ENCODE measurements around the gene PRKG1.

Gene PRKG1

DNA sequence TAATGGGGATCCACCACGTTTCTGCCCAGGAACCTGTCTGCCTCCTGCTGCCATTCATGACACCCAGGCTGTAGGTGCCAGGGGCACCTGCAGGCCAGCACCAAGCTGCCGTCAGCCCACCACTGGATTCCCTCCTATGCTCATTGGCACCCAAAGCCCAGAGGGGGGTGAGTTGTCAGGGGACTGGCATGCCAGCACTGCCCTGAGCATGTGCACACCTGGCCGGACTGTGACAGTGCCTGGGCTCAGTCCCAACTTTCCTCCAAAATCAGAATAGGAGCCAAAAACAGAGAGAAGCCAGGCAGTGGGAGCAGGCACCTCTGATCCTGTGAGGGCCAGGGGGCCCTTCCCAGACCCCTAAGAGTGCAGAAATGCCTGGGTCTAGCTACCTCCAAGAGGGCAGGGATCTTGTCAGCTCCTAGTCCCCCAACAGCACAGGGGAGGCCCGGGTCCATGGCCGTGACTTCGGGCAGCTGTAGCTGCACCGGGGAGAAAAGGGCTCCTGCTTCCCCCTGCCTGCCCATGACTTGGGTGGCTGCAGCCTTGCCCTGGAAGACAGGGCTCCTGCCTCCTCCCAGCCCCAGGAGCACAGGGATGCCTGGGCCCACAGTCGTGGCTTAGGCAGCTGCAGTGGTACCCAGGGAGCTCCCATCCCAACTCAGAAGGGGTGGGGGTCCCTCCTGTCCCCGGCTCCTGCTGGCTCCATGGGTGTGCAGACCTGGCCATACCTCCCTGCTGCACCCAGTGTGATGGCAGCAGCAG, 990.0 kb downstream of the PRKG1 start:
- TF ChIP-seq TAF1 (IDR thresholded peaks at IDR 0.05; ENCODE audit: borderline replicate concordance, insufficient read depth, low read length) (no peak), FOXP2 (optimal IDR thresholded peaks at IDR 0.05; ENCODE audit: borderline replicate concordance, extremely low read depth, extremely low read length, insufficient read depth) (no peak), POLR2AphosphoS5 (IDR thresholded peaks at IDR 0.05; ENCODE audit: low read depth, low read length) (no peak), SIN3A (IDR thresholded peaks at IDR 0.05; ENCODE audit: borderline replicate concordance, insufficient read depth, low read length) (no peak)
- TF ChIP-seq, protein P1, sequence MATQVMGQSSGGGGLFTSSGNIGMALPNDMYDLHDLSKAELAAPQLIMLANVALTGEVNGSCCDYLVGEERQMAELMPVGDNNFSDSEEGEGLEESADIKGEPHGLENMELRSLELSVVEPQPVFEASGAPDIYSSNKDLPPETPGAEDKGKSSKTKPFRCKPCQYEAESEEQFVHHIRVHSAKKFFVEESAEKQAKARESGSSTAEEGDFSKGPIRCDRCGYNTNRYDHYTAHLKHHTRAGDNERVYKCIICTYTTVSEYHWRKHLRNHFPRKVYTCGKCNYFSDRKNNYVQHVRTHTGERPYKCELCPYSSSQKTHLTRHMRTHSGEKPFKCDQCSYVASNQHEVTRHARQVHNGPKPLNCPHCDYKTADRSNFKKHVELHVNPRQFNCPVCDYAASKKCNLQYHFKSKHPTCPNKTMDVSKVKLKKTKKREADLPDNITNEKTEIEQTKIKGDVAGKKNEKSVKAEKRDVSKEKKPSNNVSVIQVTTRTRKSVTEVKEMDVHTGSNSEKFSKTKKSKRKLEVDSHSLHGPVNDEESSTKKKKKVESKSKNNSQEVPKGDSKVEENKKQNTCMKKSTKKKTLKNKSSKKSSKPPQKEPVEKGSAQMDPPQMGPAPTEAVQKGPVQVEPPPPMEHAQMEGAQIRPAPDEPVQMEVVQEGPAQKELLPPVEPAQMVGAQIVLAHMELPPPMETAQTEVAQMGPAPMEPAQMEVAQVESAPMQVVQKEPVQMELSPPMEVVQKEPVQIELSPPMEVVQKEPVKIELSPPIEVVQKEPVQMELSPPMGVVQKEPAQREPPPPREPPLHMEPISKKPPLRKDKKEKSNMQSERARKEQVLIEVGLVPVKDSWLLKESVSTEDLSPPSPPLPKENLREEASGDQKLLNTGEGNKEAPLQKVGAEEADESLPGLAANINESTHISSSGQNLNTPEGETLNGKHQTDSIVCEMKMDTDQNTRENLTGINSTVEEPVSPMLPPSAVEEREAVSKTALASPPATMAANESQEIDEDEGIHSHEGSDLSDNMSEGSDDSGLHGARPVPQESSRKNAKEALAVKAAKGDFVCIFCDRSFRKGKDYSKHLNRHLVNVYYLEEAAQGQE (IDR thresholded peaks at IDR 0.05; ENCODE audit: insufficient read depth in 1 of 2, low read depth in 2 of 2, low read length in 2 of 2), result no peak

DNA sequence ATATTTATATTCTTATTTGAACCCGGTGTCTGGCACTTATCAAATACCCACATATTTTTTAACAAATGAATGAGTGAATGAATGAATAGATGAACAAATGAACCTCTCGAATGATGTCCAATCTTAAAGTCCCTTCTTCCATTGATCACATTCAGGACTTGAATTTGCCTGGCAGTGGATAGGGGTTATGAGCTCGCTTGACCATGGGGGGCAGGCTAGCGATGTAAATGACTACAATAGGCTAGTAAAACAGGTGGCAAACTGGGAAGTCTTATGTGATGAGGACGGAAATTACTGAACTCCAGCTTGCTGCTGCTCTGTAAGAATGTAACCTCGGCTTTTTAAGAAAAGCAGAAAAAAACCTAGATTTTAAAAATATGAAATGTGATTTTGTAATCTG, 992.1 kb downstream of the PRKG1 start:
- TF ChIP-seq POLR2AphosphoS5 (IDR thresholded peaks at IDR 0.05; ENCODE audit: low read depth, low read length), result no peak
- TF ChIP-seq SIN3A (IDR thresholded peaks at IDR 0.05; ENCODE audit: borderline replicate concordance, insufficient read depth, low read length), result no peak
- TF ChIP-seq, protein P1 (IDR thresholded peaks at IDR 0.05; ENCODE audit: insufficient read depth in 1 of 2, low read depth in 2 of 2, low read length in 2 of 2), result no peak
- TF ChIP-seq TAF1 (IDR thresholded peaks at IDR 0.05; ENCODE audit: borderline replicate concordance, insufficient read depth, low read length), result no peak
- TF ChIP-seq FOXP2 (optimal IDR thresholded peaks at IDR 0.05; ENCODE audit: borderline replicate concordance, extremely low read depth, extremely low read length, insufficient read depth), result no peak

DNA sequence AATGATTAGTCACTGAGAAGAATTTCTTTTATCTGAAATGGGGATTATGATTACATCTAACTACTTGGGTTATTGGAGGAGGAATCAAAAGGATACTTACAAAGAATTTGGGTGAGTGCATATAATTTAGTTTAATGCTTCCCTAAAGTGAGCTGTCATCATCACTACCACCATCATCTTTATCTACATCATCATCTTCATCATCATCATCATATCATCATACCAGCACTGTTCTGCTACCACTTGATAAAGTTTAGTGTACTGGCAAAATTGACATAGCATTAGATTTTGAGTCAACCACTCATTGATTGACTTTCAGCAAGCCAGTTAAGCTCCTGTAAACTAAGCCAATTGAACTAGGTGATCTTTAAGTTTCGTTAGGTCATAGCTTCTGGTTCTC, 994.2 kb downstream of the PRKG1 start:
- TF ChIP-seq POLR2AphosphoS5 (IDR thresholded peaks at IDR 0.05; ENCODE audit: low read depth, low read length) (no peak), TAF1 (IDR thresholded peaks at IDR 0.05; ENCODE audit: borderline replicate concordance, insufficient read depth, low read length) (no peak), FOXP2 (optimal IDR thresholded peaks at IDR 0.05; ENCODE audit: borderline replicate concordance, extremely low read depth, extremely low read length, insufficient read depth) (no peak), SIN3A (IDR thresholded peaks at IDR 0.05; ENCODE audit: borderline replicate concordance, insufficient read depth, low read length) (no peak)
- TF ChIP-seq, protein P1 (IDR thresholded peaks at IDR 0.05; ENCODE audit: insufficient read depth in 1 of 2, low read depth in 2 of 2, low read length in 2 of 2), result no peak

DNA sequence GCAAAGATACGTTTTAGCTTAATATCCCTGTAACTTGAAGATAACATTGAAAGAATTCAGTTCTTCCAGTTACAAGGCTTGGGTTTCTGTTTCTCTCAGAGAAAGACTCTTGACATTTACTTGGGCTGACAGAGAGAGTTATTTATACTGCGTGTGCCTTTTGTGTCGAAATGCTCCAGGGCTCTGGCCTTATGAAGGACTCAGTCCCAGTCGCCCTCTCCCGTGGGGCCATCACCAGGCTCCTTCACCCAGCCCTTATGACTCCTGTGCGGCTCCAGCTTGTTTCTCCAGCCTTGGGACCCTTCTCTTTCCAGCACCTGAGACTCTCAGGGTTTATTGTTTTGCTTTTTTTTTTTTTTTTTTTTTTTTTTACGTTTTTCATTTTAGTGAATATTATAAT, 997.5 kb downstream of the PRKG1 start:
- TF ChIP-seq, protein P1 (IDR thresholded peaks at IDR 0.05; ENCODE audit: insufficient read depth in 1 of 2, low read depth in 2 of 2, low read length in 2 of 2), result no peak
- TF ChIP-seq TAF1 (IDR thresholded peaks at IDR 0.05; ENCODE audit: borderline replicate concordance, insufficient read depth, low read length), result no peak
- no peak for TF ChIP-seq POLR2AphosphoS5 (IDR thresholded peaks at IDR 0.05; ENCODE audit: low read depth, low read length)
- TF ChIP-seq SIN3A (IDR thresholded peaks at IDR 0.05; ENCODE audit: borderline replicate concordance, insufficient read depth, low read length), result no peak
- TF ChIP-seq FOXP2 (optimal IDR thresholded peaks at IDR 0.05; ENCODE audit: borderline replicate concordance, extremely low read depth, extremely low read length, insufficient read depth), result no peak
